Esophagus (tissue), 2 donors: ENCODE data around the gene WDR20. TPM values are rescaled to one million over a fixed set of nuclear protein-coding genes. Genes with fewer than 3 reads are reported as not detected.

ENCODE experiments used
- H3K27ac ChIP-seq, 2 donors: one replicate each; pipeline ENCODE4 v1.5.1; 2013; ENCODE audit warnings: low read depth in 2 of 2, mild to moderate bottlenecking in 2 of 2, inconsistent platforms in 1 of 2, low read length in 1 of 2, moderate library complexity in 1 of 2
- H3K27me3 ChIP-seq, 2 donors: one replicate each; pipeline ENCODE4 v1.6.1; 2013; ENCODE audit warnings: low read length in 2 of 2, control low read depth in 1 of 2, mild to moderate bottlenecking in 1 of 2; ENCODE audit not compliant: insufficient read depth in 2 of 2, control insufficient read depth in 1 of 2
- H3K36me3 ChIP-seq, 2 donors: one replicate each; pipeline ENCODE4 v1.6.1; 2013; ENCODE audit warnings: low read length in 1 of 2; ENCODE audit not compliant: control insufficient read depth in 2 of 2, insufficient read depth in 2 of 2
- H3K4me1 ChIP-seq, 2 donors: one replicate each; pipeline ENCODE4 v1.6.1; 2013; ENCODE audit warnings: low read length in 1 of 2; ENCODE audit not compliant: control insufficient read depth in 2 of 2, insufficient read depth in 2 of 2
- H3K4me3 ChIP-seq, 2 donors: one replicate each; pipeline ENCODE4 v1.5.1; 2013; ENCODE audit warnings: low read length in 2 of 2, mild to moderate bottlenecking in 2 of 2, low read depth in 1 of 2, moderate library complexity in 1 of 2
- H3K9me3 ChIP-seq, 2 donors: one replicate each; pipeline ENCODE4 v1.6.1; 2013; ENCODE audit warnings: mild to moderate bottlenecking in 2 of 2, low read depth in 1 of 2, low read length in 1 of 2, moderate library complexity in 1 of 2; ENCODE audit not compliant: control insufficient read depth in 2 of 2, insufficient read depth in 1 of 2
- WGBS, 2 donors: extraction: QIAGEN DNeasy Blood & Tissue Kit; methylation state at CpG; one replicate each; pipeline ENCODE4 v1.1.7; 2013; 5-methylcytosine and 5-hydroxymethylcytosine counted together
- polyA plus RNA-seq, 2 donors: library from polyadenylated mRNA; stranded (reverse); fragments of 200-250 nt; gene quantifications; one replicate each; pipeline ENCODE4 v1.2.3, GENCODE V29; 2013
- donor health status: healthy with polysubstance abuse.
- donor health status: Bipolar disorder and iron deficiency.

WDR20 gene
- polyA plus RNA-seq, 2 donors, result 12.8 to 13.1 TPM

GRCh38 chr14:102226356-102227125, 86.8 kb downstream of the WDR20 start:
- WGBS, 2 donors, result 76 to 85% methylated on average over 27 of the region's 27 CpGs
- Histone ChIP-seq H3K9me3 (no peaks in the 10 kb centered on the region), H3K4me3 (no peak overlapping the region), H3K4me1 (peaks cover 0 to 3% of the 10 kb centered on the region in 2 donors), H3K27ac (no peak overlapping the region), H3K36me3 (peaks cover 4 to 13% of the 10 kb centered on the region in 2 donors), H3K27me3 (no peaks in the 10 kb centered on the region)

- Histone ChIP-seq H3K9me3 (no peaks in the 10 kb centered on the region), H3K4me1 (peaks cover 0 to 3% of the 10 kb centered on the region in 2 donors), H3K4me3 (no peak overlapping the region), H3K27me3 (no peaks in the 10 kb centered on the region), H3K27ac (no peak overlapping the region), H3K36me3 (peaks cover 0 to 11% of the 10 kb centered on the region in 2 donors)
- WGBS, 2 donors, result 84 to 87% methylated on average over 26 to 28 of the region's 28 CpGs
These were observed 87.7 kb downstream of the WDR20 start for GRCh38 chr14:102227184-102227964.

GRCh38 chr14:102229071-102229738, 89.5 kb downstream of the WDR20 start:
- no peaks in the 10 kb centered on the region for H3K27me3 ChIP-seq
- H3K27ac ChIP-seq, result no peak overlapping the region
- no peak overlapping the region for H3K4me3 ChIP-seq
- WGBS, 2 donors, result 94% methylated on average over 43 of the region's 43 CpGs
- H3K36me3 ChIP-seq, result peaks cover 0 to 4% of the 10 kb centered on the region in 2 donors
- no peaks in the 10 kb centered on the region for H3K9me3 ChIP-seq
- peaks cover 0 to 3% of the 10 kb centered on the region in 2 donors for H3K4me1 ChIP-seq

- Histone ChIP-seq H3K9me3 (no peaks in the 10 kb centered on the region), H3K27ac (no peak overlapping the region), H3K4me1 (peaks cover 0 to 3% of the 10 kb centered on the region in 2 donors), H3K4me3 (no peak overlapping the region), H3K36me3 (peaks cover 0 to 4% of the 10 kb centered on the region in 2 donors), H3K27me3 (no peaks in the 10 kb centered on the region)
- 92 to 93% methylated on average over 9 of the region's 9 CpGs for WGBS, 2 donors
These were observed 90.0 kb downstream of the WDR20 start for GRCh38 chr14:102229739-102230092.

GRCh38 chr14:102230481-102231210, 90.9 kb downstream of the WDR20 start:
- H3K27ac ChIP-seq, result no peak overlapping the region
- no peak overlapping the region for H3K4me3 ChIP-seq
- peaks cover 0 to 3% of the 10 kb centered on the region in 2 donors for H3K4me1 ChIP-seq
- H3K27me3 ChIP-seq, result no peaks in the 10 kb centered on the region
- 89 to 92% methylated on average over 22 of the region's 22 CpGs for WGBS, 2 donors
- H3K36me3 ChIP-seq, result peaks cover 0 to 4% of the 10 kb centered on the region in 2 donors
- no peaks in the 10 kb centered on the region for H3K9me3 ChIP-seq

- Histone ChIP-seq H3K27me3 (no peaks in the 10 kb centered on the region), H3K9me3 (no peaks in the 10 kb centered on the region), H3K36me3 (peaks cover 0 to 4% of the 10 kb centered on the region in 2 donors), H3K4me3 (no peak overlapping the region), H3K4me1 (peaks cover 0 to 3% of the 10 kb centered on the region in 2 donors), H3K27ac (no peak overlapping the region)
- 89% methylated on average over 22 of the region's 22 CpGs for WGBS, 2 donors
These were observed 92.0 kb downstream of the WDR20 start for GRCh38 chr14:102231476-102232347.

GRCh38 chr14:102232348-102232625, 92.6 kb downstream of the WDR20 start:
- H3K27ac ChIP-seq, result no peak overlapping the region
- WGBS, 2 donors, result 91 to 92% methylated on average over 9 of the region's 9 CpGs
- peaks cover 0 to 3% of the 10 kb centered on the region in 2 donors for H3K4me1 ChIP-seq
- no peaks in the 10 kb centered on the region for H3K9me3 ChIP-seq
- no peak overlapping the region for H3K4me3 ChIP-seq
- H3K36me3 ChIP-seq, result peaks cover 0 to 4% of the 10 kb centered on the region in 2 donors
- H3K27me3 ChIP-seq, result no peaks in the 10 kb centered on the region

GRCh38 chr14:102233081-102233480, 93.4 kb downstream of the WDR20 start:
- H3K27me3 ChIP-seq, result no peaks in the 10 kb centered on the region
- H3K4me3 ChIP-seq, result no peak overlapping the region
- 89 to 93% methylated on average over 6 of the region's 6 CpGs for WGBS, 2 donors
- no peaks in the 10 kb centered on the region for H3K9me3 ChIP-seq
- H3K4me1 ChIP-seq, result no peaks in the 10 kb centered on the region
- no peak overlapping the region for H3K27ac ChIP-seq
- H3K36me3 ChIP-seq, result peaks cover 0 to 4% of the 10 kb centered on the region in 2 donors
